Endothelial cell of hepatic sinusoid (primary cell): ENCODE results near the gene GADD45B.

ENCODE experiments used
- in situ Hi-C: cut with HindIII; loops from 2 replicates; pipeline ENCODE4 v1.10.0; 2017; ENCODE audit warnings: low sequenced_read_pairs

Gene GADD45B

GRCh38 chr19:2475702-2476450 lies at the start of gene GADD45B:
Gene GADD45B (plus strand): TSS chr19:2476127. CDS start chr19:2476359, 232 bp downstream.
- in situ Hi-C loops, result no loop called here

GRCh38 chr19:2426611-2427428 lies 49.1 kb upstream of the GADD45B start:
- in situ Hi-C loops, result no loop called here

- in situ Hi-C loops, result no loop called here
Observed at GRCh38 chr19:2427429-2428320, 48.3 kb upstream of the GADD45B start, which contains the start of gene TIMM13. Gene TIMM13 (minus strand): TSS chr19:2427586. CDS start chr19:2427533, 53 bp downstream.

- in situ Hi-C loops, result no loop called here
Observed at GRCh38 chr19:2428321-2428690, 47.6 kb upstream of the GADD45B start.

GRCh38 chr19:2428756-2429711 lies 46.9 kb upstream of the GADD45B start:
- in situ Hi-C loops, result no loop called here

GRCh38 chr19:2429917-2430535 lies 45.9 kb upstream of the GADD45B start:
- in situ Hi-C loops, result no loop called here

- in situ Hi-C loops, result no loop called here
Observed at GRCh38 chr19:2431318-2432055, 44.4 kb upstream of the GADD45B start.

GRCh38 chr19:2432131-2432848 lies 43.6 kb upstream of the GADD45B start:
- in situ Hi-C loops, result no loop called here

- in situ Hi-C loops, result no loop called here
Observed at GRCh38 chr19:2433854-2434253, 42.1 kb upstream of the GADD45B start.

GRCh38 chr19:2434267-2434666 lies 41.7 kb upstream of the GADD45B start:
- in situ Hi-C loops, result no loop called here

GRCh38 chr19:2434721-2435265 lies 41.1 kb upstream of the GADD45B start:
- in situ Hi-C loops, result no loop called here

- in situ Hi-C loops, result no loop called here
Observed at GRCh38 chr19:2436384-2436783, 39.5 kb upstream of the GADD45B start.

GRCh38 chr19:2436926-2437325 lies 39.0 kb upstream of the GADD45B start:
- in situ Hi-C loops, result no loop called here

GRCh38 chr19:2438178-2438577 lies 37.7 kb upstream of the GADD45B start:
- in situ Hi-C loops, result no loop called here

GRCh38 chr19:2440515-2440914 lies 35.4 kb upstream of the GADD45B start:
- in situ Hi-C loops, result no loop called here

- in situ Hi-C loops, result no loop called here
Observed at GRCh38 chr19:2441096-2441752, 34.7 kb upstream of the GADD45B start.

GRCh38 chr19:2443116-2443784 lies 32.7 kb upstream of the GADD45B start:
- in situ Hi-C loops, result no loop called here
